GM12873 (cell line): ENCODE results near the gene SOX15.

Experiments
- TF ChIP-seq, protein P1 (sequence below): IDR thresholded peaks from 2 replicates; pipeline ENCODE4 v1.5.1; 2012; ENCODE audit warnings: low read depth, mild to moderate bottlenecking, moderate library complexity, low read length, control low read depth; ENCODE audit not compliant: insufficient read depth; ENCODE audit errors: missing control alignments

The SOX15 gene

DNA sequence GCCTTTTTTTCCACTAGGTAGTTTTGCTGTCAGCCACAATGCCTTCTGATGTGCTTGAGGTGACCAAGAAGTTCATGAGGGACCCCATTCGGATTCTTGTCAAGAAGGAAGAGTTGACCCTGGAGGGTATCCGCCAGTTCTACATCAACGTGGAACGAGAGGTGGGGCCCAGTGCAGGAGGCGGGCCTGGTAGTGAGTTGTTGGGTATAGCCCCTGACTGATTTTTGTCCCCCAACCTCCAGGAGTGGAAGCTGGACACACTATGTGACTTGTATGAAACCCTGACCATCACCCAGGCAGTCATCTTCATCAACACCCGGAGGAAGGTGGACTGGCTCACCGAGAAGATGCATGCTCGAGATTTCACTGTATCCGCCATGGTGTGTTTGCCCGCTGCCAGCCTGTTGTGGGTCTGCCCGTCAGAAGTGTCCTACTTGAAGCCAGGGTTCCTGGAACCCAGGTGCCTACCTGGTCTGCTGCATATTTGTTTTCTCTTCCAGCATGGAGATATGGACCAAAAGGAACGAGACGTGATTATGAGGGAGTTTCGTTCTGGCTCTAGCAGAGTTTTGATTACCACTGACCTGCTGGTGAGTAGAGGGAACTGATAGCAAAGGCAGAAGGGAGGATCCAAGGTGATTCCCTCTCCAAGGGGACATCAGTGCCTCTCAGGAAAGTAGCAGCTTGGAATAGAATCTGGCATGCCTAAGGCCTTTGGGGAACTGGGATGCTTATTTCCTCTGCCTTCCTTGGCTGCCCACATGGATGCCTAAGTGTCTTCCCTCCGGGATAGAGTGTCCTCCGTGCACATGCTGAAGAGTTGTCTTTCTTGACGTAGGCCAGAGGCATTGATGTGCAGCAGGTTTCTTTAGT, 12.3 kb downstream of the SOX15 start:
- TF ChIP-seq, protein P1, sequence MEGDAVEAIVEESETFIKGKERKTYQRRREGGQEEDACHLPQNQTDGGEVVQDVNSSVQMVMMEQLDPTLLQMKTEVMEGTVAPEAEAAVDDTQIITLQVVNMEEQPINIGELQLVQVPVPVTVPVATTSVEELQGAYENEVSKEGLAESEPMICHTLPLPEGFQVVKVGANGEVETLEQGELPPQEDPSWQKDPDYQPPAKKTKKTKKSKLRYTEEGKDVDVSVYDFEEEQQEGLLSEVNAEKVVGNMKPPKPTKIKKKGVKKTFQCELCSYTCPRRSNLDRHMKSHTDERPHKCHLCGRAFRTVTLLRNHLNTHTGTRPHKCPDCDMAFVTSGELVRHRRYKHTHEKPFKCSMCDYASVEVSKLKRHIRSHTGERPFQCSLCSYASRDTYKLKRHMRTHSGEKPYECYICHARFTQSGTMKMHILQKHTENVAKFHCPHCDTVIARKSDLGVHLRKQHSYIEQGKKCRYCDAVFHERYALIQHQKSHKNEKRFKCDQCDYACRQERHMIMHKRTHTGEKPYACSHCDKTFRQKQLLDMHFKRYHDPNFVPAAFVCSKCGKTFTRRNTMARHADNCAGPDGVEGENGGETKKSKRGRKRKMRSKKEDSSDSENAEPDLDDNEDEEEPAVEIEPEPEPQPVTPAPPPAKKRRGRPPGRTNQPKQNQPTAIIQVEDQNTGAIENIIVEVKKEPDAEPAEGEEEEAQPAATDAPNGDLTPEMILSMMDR, result no peak

DNA sequence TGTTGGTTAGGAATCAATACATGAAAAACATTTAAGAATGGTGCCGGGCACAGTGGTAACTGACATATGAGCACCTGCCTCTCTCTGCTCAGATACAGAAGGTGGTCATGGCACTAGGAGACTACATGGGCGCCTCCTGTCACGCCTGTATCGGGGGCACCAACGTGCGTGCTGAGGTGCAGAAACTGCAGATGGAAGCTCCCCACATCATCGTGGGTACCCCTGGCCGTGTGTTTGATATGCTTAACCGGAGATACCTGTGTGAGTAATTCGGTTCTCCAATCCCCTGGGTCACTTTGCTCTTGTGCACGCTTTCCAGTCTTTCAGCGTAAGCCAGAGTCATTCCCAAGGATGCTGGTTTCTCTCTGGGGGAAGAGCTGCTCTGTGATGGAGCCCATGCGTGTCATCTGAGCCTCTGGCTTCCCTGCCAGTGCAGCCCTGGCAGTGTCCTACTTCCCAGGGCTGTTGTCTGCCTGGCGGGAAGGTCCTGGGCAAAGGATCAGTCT, 13.4 kb downstream of the SOX15 start:
- TF ChIP-seq, protein P1, result no peak

DNA sequence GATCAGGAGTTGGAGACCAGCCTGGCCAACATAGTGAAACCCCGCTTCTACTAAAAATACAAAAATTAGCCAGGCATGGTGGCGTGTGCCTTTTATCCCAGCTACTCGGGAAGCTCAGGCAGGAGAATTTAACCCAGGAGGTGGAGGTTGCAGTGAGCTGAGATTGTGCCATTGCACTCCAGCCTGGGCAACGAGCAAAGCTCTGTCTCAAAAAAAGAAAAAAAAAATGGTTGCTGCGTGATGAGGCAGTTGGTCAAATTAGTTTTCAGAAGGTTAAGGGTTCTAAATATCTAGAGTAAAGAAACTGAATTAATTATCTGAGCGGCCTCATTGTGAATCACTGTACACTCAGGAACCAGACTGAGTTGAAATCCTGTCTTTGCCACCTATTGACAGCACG, 13.9 kb downstream of the SOX15 start:
- TF ChIP-seq, protein P1, result no peak

DNA sequence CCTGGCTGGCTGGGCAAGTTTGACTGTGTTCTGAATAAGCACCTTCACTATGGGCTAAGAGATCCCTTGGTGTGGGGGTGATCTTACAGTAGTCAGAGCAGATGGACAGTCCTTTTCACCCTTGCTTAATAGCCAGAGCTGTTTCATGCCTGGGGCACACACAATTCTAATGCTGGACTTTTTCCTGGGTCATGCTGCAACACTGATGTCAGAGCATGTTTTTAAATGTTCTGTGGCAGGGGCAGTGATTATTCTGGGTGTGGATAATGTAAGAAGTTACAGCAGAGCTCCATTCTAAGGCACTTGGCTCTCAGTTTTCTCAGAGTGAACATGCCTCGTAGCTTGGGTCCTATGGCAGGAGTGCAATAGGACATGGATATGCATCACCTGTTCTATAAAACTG, 14.4 kb downstream of the SOX15 start:
- TF ChIP-seq, protein P1, result no peak

DNA sequence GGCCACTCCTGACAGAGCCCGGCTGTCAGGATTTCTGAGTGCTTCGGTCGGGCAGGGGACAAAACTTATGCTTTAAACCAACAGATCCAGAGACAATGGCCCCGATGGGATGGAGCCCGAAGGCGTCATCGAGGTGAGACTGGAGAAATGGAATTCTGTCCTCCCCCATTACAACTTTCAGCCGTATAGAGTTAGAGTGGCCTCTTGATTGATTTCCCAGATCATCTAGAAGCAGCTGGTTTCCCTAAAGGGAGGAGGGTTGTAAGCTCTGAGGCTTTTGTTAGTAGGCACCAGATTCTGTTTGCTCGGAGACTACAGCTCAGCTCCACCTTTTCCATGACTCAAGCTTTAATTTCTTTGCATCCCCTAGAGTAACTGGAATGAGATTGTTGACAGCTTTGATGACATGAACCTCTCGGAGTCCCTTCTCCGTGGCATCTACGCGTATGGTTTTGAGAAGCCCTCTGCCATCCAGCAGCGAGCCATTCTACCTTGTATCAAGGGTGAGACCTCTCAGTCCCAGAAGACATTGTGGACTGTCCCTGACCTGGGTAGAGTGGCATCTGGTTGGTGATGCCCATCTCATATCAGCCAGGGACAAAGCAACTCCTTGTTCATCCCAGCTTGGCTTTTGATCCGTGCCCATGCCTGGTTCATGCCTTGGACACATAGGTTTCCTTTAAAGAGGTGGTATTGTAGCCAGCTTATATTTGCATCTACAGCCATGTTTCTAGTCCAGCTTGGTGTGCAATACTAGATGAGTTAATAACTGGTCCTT, 15.5 kb downstream of the SOX15 start:
- TF ChIP-seq, protein P1, result no peak

DNA sequence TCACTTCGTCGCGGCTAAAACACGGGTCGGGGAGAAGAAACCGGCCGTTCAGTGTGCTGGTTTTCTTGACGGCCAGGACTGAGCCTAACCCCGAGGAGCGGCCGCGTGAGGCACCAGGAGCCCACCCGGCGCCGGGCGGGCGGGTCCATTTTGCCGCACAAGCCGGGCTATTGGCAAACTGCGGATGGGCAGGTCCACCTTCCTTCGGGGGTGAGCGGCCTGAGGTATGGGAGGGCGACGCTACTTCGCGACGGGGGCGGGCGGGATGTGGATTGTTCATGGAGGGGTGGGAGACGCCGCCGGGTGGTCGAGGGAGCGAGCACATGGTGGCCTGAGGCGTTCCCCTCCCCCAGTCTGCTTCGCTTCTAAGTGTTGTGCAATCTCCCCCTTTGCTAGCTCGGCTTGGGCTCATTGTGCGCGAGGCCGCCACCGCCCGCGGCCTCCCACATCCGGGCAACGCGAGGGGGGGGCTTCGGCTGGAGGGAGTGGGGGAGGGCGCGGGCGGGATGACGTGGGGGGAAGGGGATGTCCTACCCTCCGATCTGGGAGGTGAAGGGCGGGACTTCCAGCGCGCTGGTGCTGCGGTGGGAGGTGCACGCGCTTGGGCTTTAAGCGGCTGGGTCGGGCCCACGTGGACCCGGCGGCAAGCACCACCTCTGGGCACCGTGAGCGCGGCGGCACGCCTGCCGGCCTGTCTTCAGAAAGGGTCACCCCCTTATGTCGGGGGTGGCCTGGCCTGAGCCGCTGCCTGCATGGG, 16.4 kb downstream of the SOX15 start:
- TF ChIP-seq, protein P1, result no peak
